Measurements from ENCODE around the gene LUC7L2.
"Not testable (repeated sequence)": the region's sequence is repeated elsewhere in the genome, so short reads cannot be mapped to it uniquely, and the experiment has no call there.

The LUC7L2 gene

DNA sequence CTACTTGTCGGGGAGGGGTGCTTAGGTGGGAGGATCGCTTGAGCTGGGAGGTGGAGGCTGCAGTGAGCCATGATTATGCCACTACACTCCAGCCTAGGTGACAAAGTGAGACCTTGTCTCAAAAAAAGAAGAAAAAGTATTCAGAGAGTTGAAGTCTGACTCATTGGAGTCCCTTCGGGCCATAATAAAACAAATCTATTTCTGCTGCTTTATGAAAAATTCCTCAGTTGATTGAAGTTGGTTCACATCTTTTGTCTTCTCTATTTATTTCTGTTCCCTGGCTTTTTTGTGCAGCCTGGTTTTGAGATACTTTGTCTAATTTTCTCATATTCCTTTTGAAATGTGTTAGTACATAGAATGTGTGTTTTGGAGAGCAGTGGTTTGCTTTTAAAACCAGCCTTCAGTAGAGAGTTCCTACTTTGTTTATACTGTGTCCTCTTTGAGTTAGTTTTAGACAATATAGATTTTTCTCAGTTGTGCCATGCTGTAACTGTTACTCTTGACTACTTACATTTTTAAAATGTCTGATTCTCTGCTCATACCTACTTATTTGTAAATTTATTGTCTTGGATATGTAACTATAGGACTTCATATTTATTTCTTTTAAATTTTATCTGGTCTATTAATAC lies 36.7 kb downstream of the LUC7L2 start:
- DNase-seq (ENCODE audit: low spot score), result no peak

DNA sequence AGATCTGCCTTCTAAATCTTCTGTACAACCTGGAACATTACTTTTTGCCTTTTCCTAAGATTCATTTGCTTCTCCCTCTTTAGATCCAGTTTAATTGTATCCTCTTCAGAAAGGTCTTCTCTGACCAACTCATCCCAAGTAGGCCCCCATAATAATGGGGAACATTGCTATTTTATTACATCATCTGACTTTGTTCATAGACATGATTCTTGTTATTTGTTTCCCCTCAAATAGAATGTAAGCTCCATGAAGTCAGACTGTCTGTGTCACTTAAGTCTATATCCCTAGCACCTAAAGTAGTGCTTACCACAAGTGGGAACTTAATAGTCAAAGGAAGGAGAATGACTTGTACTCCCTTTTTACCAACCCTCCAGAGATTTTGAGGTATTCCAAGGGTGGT lies 37.5 kb downstream of the LUC7L2 start:
- DNase-seq (ENCODE audit: low spot score), result no peak

DNA sequence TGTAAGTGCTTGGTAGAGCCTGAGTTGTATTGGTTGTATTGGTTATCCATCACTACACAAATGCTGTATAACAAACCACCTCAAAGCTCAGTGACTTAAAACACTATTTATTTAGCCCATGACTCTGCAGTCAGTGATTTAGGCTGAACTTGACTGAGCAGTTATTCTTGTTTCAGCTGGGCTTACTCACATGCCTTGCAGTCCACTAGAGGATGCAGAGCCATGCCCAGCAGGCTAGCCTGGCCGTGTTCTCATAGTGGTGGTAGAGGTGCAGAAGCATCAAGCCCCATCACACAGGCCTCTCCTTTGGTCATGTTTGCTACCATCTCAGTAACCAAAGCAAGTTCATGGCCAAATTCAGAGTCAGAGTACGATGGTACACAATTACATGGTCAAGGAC lies 43.9 kb downstream of the LUC7L2 start:
- DNase-seq (ENCODE audit: low spot score), result no peak

DNA sequence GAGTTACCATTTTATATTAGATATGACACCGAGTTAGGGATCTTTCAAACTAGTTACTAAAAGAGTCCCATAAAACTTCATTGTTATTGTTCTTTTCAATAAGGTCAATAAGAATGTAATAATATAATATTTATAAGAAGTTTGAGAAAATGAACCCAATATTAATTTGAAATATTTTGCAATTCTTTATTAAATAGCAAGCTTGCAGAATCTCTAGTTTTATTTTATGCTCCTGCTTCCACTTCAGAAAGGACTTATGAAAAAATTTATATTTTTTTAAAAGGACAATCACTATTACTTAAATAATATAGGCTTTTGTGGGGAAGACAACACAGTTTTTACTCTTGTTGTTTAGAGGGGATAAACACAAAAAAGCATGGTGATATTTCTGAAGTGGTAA lies 47.9 kb downstream of the LUC7L2 start:
- no peak for DNase-seq (ENCODE audit: low spot score)

DNA sequence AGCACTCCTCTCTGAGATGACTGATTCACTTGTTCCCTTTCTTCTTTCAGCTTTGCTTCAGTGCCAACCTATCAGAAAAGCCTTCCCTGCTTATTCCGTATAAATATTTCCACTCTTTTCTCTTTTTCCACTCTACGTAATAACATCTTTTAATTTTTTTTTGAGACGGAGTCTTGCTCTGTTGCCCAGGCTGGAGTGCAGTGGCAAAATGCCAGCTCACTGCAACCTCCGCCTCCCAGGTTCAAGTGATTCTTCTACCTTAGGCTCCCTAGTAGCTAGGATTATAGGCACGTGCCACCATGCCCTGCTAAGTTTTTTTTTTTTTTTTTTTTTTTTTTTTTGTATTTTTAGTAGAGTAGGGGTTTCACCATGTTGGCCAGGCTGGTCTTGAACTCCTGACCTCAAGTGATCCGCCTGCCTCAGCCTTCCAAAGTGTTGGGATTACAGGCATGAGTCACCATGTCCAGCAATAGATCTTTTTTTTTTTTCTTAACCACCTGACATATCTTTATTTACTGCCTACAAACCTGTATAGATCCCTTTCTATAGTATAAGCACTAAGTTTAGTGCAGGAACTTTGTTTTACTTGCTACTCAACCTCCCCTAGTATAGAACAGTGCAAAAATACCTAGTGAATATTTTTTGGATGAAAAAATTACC lies 55.2 kb downstream of the LUC7L2 start:
- DNase-seq (ENCODE audit: low spot score), result not testable (repeated sequence)

DNA sequence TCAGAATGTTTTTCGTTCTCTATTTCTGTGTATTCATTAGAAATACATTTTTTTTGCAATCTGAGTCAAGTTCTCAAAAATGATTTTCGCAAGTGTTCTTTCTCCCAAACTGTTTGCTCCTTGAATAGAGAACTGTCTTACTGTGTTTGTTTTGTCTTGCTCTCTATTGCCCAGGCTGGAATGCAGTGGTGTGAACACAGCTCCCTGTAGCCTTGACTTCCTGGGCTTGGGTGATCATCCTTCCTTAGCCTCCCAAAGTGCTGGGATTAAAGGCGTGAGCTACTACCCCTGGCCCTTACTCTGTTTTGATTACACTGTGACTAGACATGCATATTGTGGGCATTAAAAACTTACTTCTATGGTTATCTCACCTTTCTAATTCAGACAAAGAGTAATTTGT lies 56.7 kb downstream of the LUC7L2 start:
- no peak for DNase-seq (ENCODE audit: low spot score)

DNA sequence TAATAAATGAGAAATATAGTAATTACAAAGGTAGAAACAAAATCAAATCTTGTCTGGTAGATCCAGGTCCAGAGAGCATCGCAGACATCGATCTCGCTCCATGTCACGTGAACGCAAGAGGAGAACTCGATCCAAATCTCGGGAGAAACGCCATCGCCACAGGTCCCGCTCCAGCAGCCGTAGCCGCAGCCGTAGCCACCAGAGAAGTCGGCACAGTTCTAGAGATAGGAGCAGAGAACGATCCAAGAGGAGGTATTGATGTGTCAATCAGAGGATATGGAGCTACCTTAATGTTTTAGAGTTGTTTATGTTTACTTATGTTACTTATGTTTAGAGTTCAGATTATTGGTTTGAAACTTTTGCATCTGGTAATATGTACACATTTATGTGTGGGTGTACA lies 57.8 kb downstream of the LUC7L2 start:
- DNase-seq (ENCODE audit: low spot score), result no peak

DNA sequence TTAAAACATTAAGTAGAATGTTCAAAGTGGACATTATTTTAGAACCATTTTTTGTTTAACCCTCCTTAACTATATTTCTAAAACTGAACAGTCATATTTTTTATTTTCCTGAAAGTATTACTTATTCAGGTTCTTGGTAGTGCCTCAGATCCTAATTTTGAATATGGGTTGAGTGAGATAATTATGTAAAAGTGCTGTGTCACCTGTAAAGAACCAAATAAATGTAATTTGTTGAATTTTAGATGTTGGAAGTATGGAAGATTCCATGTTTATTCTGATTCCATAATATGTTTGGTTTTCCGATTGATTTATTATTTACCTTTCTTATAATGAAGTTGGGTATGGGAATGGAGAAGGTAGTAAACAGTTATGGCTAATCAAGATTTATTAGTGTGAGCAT lies 61.4 kb downstream of the LUC7L2 start:
- no peak for DNase-seq (ENCODE audit: low spot score)

DNA sequence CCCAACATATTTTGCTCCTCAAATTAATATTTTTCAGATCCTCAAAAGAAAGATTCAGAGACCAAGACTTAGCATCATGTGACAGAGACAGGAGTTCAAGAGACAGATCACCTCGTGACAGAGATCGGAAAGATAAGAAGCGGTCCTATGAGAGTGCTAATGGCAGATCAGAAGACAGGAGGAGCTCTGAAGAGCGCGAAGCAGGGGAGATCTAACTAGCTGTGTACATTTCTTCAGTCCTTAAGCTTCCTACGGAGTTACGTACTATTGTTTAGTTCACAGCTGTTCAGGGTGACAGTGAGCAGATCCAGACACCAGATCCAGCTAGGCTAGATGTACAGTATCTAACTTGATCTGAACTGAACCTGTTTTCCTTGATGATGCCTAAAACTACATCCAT lies 62.4 kb downstream of the LUC7L2 start:
- DNase-seq (ENCODE audit: low spot score), result no peak

DNA sequence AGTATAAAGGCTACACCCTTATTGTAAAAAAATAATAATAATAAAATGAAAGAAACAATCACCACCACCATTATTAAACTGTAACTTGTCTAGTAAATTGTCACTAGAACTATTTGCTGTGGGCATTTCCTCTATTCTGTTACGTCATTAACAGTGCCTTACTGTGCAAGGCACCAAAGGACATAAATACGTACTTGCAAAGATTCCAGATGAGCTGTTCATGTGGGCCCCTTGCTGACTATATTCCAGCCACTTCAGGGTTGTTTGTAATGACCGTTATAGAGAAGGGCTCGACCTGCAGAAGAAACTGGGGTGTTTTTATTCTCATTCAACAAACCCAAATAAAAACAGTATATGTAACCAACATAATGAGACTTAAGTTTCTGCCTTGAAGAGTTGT lies 63.4 kb downstream of the LUC7L2 start:
- DNase-seq (ENCODE audit: low spot score), result no peak

DNA sequence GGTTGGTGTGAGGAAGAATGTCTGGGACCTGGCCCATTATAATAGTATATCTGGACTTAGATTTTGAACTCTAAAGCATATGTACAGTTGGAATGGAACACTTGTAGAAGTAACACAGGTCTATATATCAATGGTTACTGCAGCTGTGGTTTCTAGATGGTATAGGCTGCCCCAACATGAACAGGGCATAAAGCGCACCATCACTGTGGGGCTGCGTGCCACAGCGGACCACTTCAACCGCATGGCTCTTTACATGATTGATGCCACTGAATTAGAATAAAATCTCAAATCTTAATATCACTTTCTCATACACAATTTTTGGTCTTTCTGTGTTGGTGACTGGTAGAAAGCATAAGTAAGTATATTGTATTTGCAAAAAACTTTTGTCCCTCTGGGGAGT lies 64.3 kb downstream of the LUC7L2 start:
- DNase-seq (ENCODE audit: low spot score), result no peak

DNA sequence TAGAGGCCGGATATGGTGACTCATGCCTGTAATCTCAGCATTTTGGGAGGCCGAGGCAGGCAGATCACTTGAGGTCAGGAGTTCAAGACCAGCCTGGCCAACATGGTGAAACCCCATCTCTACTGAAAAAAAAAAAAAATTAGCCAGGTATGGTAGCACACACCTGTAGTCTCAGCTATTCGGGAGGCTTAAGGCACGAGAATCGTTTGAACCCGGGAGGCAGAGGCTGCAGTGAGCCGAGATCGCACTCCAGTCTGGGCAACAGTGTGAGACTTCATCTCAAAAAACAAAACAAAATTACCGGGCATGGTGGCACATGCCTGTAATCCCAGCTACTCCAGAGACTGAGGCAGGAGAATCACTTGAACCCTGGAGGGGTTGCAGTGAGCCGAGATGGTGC lies 66.0 kb downstream of the LUC7L2 start:
- not testable (repeated sequence) for DNase-seq (ENCODE audit: low spot score)

DNA sequence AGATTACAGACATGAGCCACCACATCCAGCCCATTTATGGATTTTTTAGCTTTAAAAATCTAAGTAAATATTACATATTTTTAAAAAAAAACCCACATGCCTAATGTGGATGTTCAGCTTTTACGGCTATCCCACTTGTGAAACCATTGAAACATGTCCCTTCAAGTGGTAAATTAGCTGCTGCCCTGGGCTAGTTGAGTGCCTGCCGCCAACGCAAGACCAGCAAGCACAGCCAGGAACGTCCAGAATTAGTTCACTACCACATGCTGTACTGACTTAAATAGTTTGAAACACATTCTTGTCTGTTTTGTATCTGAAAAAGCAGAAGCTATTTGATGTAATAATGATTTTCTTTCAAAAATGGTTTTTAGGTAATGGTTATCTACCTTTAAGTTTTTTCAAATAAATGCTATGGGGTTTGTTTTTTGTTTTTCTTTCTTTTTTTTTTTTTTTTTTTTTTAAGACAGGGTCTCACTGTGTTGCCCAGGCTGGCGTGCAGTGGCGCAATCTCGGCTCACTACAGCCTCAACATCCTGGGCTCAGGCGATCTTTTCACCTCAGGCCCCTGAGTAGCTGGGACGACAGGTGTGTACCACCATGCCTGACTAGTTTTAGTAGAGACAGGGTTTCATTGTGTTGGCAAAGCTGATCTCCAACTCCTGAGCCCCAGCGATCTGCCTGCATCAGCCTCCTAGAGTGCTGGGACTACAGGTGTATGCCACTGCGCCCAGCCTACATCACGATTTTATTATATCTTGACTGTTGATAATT lies 66.7 kb downstream of the LUC7L2 start:
- DNase-seq (ENCODE audit: low spot score), result no peak

DNA sequence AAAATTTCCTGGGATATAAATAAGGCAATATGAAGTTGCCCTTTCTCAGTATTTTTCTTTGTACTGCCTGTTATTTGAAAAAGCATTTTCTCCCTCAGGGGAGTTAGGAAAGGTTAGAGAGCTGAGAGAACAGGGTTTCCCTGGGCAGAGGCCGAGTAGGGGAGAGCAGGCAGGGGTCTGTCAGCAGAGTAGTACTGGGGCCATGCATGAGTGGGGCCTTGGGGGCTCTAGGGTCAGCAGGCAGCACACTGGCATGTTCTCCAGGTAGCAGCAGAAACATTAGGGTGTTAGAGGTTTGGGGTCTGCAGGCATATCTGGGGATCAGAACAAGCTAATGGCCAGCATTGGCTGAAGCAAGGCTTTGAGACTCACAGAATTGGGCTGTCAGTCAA lies 67.3 kb downstream of the LUC7L2 start:
- no peak for DNase-seq (ENCODE audit: low spot score)

DNA sequence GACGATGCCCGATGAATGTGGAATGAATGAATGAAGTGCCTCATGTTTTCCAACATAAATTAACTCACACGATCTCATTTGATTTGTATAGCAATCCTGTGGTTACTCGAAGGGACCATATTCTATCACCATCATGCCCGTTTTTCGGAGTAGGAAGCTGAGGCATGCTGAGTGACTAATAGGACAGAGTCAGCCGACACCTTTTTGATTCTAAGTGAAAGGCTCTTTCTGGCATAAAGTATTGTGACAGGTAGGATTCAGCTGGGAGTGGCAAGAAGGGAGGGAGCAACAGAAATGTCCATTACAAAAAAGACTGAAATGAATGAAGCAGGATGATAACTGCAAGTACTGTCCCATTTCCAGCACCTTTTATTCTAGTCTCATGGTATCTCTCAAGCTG lies 68.1 kb downstream of the LUC7L2 start:
- DNase-seq (ENCODE audit: low spot score), result no peak

DNA sequence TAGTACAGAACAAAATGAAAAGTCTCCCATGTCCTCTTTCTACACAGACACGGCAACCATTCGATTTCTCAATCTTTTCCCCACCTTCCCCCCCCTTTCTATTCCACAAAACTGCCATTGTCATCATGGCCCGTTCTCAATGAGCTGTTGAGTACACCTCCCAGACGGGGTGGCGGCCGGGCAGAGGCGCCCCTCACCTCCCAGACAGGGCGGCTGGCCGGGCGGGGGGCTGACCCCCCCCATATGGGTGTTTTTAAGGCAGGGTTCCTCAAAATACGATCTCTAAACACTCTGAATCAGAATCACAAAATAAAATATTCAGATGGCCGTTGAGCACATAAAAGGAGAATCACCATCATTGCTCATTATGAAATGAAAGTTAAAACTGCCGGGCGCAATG lies 70.0 kb downstream of the LUC7L2 start:
- DNase-seq (ENCODE audit: low spot score), result not testable (repeated sequence)

DNA sequence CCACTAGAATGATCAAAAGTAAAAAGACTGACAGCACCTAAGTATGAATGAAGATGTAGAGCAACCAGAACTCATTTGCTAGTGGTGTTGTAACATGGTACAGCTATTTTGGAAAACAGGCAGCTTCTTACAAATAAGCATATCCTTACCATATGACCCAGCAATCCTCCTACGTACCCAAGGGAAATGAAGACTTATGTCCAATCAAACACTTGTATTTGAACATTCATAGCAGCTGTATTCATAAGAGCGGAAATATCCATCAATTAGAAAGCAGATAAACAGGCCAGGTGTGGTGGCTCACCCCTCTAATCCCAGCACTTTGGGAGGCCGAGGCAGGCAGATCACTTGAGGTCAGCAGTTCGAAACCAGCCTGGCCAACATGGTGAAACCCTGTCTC lies 70.7 kb downstream of the LUC7L2 start:
- no peak for DNase-seq (ENCODE audit: low spot score)

DNA sequence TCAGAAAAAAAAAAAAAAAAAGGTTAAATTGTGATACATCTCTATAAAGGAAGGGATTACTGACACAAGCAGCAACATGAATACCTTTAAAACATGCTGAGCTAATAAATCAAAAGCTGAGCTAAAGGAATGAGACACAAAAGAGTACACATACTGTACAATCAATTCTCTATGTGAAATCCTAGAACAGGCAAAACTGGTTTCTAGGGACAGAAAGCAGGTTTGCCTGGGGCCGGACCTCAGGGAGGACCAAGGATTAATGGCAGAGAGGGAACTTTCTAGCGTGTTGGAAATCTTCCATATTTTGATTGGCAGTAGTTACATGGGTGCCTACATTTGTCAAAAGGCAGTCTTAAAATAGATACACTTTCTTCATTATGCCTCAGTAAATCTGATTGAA lies 71.3 kb downstream of the LUC7L2 start:
- DNase-seq (ENCODE audit: low spot score), result no peak

DNA sequence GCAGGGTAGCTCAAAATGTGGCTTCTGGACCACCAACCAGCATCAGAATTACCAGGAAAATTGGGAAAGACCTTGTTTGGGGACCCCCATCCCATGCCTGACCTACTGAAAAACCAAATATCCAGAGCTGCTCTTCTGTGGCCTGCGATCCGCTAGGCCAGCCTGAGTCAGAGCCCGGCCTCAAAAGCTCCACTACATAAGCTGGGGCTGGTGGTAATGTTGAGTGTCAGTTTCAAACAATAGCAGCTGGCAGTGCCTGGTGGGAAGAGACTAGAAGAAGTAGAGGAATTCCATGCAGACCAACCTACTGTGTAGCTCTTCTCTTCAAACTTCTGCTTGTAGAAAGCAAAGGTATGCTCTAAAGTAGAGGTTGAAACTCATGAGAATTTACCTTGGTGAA lies 71.8 kb downstream of the LUC7L2 start:
- no peak for DNase-seq (ENCODE audit: low spot score)

DNA sequence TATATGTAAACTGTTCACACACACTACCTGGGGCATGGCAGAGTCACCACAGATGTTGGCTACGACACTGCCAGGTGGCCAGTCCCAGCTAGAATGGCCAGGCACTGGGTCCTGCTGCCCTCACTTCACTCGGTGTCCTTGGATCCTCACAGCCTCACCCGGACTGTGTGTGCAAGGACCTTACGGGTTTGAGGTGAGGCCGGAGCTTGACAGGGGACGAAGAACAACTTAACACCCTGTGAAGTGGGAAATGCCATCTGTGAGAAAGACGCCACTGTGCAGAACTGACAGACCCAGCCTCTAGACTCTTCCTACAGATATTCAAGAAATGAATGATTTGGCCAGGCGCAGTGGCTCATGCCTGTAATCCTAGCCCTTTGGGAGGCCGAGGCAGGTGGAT lies 77.1 kb downstream of the LUC7L2 start:
- DNase-seq (ENCODE audit: low spot score), result no peak

DNA sequence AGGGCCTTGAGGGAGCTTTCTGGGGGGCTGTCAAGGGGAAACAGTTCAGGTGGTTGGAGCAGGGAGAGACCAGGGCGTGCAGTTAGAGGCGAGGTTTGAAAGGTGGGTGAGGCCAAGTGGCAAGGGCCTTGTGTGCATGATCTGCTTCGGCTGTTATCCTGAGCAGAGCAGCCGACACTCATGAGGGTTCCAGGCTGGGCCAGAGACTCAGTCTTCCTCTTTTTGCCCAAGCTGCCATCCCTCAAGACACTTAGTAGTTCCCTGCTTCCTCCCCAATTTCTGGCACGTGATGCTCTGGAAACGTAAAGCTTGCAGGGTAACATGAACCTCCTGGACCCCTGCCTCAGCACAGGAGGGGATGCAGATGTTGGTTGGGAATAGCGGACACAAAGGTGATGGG lies 79.7 kb downstream of the LUC7L2 start:
- no peak for DNase-seq (ENCODE audit: low spot score)

DNA sequence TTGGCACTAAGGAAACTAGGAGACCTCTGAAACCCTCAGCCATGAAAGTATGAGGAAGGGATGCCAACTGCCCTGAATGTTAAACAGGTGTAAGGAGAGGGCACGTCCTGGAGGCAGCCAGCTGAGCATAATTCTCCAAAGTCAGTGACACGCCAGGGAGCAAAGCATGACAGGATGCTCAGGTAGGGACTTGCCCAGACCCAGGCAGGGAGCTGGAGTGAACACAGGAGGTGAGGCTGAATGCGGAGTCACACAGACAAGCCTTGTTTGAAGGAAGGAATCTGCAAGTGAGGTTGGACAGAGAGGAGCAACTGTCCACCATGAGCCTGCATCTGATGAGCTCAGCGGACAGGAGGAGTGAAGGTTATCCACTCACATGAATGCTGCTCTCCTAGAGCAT lies 82.3 kb downstream of the LUC7L2 start:
- no peak for DNase-seq (ENCODE audit: low spot score)

DNA sequence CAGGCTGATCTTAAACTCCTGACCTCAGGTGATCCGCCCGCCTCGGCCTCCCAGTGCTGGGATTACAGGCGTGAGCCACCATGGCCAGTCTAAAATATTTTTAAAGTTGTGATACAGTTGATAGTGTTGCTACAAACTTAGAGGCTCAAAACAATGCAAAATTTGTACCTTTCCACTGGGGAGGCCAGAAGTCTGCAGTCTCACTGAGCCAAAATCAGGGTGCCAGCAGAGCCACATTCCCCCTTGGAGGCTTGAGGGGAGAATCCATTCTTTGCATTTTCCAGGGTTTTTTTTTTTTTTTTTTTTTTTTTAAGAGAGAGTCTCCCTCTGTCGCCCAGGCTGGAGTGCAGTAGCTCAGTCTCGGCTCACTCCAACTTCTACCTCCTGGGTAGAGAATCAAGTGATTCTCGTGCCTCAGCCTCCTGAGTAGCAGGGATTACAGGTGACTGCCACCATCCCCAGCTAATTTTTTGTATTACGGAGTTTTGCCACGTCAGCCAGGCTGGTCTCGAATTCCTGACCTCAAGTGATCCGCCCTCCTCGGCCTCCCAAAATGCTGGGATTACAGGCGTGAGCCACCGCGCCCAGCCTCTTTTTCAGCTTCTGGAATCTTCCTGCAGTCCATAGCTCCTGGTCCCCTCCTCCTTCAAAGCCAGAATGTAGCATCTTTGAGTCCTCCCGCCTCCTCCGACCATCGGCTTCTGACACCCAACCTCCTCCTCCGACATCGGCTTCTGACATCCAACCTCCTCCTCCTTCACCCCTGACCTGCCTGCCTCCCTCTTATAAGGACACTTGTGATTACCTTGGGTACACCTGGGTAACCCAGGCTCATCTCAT lies 86.6 kb downstream of the LUC7L2 start:
- DNase-seq (ENCODE audit: low spot score), result no peak

Data from kidney capillary endothelial cell (primary cell).